Cerebellar nuclear complex (tissue), 1 donor: ENCODE results near the gene DENND2A.
"Not testable (repeated sequence)": the region's sequence is repeated elsewhere in the genome, so short reads cannot be mapped to it uniquely, and the experiment has no call there.

Experiments used
- DNase-seq, 2 experiments: peaks; one replicate each; lab custom pipeline; 2025; lab: John Stamatoyannopoulos, UW

DENND2A gene

DNA sequence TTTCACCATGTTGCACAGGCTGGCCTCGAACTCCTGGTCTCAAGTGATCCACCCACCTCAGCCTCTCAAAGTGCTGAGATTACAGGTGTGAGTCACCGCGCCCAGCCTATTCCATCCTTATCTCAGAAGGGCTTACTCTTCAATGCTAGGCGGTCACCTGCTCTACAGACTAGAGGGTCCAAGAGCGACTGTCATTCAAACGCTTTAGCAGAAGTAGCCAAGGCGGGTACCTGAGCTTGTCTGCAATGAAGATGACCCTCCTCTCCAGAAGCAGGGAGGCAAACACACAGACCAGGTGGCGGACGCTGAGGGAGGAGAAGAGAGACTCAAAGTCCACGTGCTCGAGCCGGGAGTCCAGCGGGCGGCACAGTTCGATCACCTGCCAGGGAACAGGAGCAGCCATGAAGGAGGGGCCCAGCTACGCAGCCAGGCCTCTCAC is 96.2 kb downstream of the DENND2A start:
- no peak for DNase-seq

DNA sequence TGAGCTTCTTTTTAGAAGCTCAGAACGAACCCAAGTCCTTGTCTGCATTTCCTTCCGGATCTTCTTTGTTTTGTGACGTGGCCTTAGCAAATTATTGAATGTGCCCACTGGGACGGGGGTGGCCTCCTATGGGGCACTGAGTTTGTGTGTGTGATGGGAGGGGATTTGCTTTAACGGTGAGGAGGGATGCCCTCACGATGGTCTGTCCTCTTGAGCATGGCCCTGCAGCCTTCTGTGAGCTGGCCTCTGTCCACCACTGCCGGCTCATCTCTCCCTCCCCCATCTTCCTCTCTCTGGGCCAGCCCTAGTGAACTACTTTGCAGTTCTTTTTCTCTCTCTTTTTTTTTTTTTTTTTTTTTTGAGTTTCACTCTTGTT is 98.4 kb downstream of the DENND2A start:
- DNase-seq = no peak

GRCh38 chr7:140541513-140542227 is 98.9 kb downstream of the DENND2A start:
- no peak for DNase-seq

DNA sequence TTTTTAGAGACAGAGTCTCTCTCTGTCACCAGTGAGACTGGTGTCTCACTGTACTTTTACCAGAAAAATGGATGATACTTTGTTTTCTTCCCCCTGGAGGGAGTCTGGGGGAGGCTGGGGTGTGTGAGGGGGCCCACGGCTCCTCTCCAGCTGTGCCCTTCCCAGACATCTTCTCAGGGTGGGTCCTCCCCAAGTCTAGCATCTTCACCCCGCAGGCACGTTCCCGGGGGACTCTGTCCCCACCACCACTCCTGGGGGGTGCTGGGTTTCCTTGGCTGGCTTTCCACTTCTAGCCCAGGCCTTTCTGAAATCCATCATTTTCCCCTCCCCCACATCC is 99.5 kb downstream of the DENND2A start:
- no peak for DNase-seq

DNA sequence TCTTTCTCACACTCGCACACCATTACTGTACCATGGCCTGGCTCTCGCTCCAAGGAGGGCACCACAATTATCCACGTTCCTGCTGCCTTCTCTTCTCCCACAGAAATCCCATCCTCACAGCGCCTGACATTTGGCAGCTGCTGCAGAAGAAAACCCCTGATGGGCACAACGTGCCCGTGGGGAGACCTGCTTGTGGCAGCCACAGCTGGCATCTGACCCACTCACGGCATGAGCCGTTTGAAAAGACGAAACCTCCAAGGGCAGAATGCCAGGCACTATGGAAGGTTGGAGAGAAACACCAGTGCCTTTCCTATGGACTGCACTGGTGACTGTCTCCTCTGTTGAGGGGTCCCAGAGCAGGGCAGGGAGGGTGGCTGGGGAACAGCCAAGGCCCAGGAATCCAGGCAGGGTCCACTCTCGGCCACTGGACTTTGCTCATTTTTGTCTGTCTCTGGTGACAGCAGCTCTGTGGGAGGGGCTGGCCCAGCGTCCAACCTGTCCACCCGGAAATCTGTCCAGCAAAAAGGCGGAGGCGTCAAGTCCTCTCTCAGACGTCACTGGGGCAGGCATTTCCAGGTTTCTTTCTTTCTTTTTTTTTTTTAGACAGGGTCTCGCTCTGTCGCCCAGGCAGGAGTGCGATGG is 100.4 kb downstream of the DENND2A start:
- DNase-seq = no peak

- no peak for DNase-seq
Observed at GRCh38 chr7:140539461-140539860, 101.2 kb downstream of the DENND2A start.

GRCh38 chr7:140537750-140538482 is 102.7 kb downstream of the DENND2A start:
- DNase-seq = no peak

GRCh38 chr7:140534743-140535142 is 105.9 kb downstream of the DENND2A start:
- DNase-seq = no peak

GRCh38 chr7:140533394-140533872 is 107.2 kb downstream of the DENND2A start:
- no peak for DNase-seq

DNA sequence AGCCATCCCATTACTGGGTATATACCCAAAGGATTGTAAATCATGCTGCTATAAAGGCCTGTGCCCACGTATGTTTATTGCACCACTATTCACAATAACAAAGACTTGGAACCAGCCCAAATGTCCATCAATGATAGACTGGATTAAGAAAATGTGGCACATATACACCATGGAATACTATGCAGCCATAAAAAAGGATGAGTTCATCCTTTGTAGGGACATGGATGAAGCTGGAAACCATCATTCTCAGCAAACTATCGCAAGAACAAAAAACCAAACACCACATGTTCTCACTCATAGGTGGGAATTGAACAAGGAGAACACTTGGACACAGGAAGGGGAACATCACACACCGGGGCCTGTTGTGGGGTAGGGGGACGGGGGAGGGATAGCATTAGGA is 111.2 kb downstream of the DENND2A start:
- not testable (repeated sequence) for DNase-seq

- no peak for DNase-seq
Observed at GRCh38 chr7:140526787-140527664, 113.6 kb downstream of the DENND2A start.

DNA sequence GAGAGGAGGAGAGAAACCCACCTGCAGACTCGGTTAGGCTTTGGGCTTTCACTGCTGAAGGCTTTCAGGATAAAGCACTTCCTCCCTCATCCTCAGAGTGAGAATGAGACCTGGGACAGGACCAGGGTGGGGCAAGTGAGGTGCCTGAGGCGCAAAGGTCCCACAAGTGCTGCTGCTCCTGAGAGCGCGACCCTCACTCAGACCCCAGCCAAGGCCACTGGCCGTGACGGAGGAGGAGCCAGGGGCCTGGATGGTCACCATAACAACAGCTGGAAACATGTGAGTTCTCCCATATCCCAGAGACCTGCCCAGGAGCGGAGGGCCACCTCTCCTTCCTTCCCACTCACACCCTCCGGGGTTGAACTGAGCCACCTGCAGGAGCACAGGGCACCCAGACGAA is 114.4 kb downstream of the DENND2A start:
- no peak for DNase-seq

DNA sequence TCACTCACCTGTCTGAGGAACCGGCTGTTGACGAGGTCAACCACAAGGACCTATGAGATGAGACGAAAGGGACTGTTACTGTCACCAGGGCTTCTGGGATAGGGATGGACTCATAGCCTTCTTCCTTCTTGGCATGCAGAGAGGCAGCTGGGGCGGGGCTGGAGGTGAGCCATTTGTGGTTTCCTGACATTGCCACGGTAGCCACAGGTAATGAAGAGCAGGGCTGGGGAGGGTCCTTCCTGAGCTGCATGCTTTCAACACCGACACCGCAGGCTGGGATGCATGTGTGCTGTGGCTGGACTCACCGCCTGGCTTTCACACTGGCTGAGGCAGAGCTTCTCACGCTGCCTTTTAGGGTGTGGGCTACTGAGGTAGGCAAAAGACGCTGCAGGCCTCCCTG is 114.9 kb downstream of the DENND2A start:
- DNase-seq = no peak

GRCh38 chr7:140521421-140521820 is 119.2 kb downstream of the DENND2A start:
- no peak for DNase-seq

DNA sequence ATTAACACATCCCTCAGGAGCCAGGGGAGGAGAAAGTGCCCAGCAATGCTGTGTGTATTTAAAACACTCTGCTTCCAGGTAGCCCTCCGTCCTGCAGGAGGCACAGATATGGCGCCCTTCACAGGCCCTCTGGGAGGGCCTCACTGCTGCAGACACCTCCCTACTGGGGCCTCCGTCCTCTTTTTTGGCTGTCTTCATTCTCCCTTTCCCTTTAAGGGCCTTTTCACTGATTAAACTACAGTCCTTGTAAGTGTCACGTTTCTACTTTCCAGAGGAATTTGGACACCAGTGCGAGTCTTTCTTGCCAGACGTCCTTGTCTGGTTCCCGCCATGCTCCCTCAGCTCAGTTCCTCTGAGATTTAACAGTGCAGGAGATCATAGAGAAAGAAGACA is 121.6 kb downstream of the DENND2A start:
- no peak for DNase-seq

- DNase-seq = no peak
Observed at GRCh38 chr7:140518370-140519006, 122.1 kb downstream of the DENND2A start.

- peak in 1 of 2 experiments; percentile 69 for DNase-seq
Observed at GRCh38 chr7:140517546-140518369, 122.9 kb downstream of the DENND2A start.

DNA sequence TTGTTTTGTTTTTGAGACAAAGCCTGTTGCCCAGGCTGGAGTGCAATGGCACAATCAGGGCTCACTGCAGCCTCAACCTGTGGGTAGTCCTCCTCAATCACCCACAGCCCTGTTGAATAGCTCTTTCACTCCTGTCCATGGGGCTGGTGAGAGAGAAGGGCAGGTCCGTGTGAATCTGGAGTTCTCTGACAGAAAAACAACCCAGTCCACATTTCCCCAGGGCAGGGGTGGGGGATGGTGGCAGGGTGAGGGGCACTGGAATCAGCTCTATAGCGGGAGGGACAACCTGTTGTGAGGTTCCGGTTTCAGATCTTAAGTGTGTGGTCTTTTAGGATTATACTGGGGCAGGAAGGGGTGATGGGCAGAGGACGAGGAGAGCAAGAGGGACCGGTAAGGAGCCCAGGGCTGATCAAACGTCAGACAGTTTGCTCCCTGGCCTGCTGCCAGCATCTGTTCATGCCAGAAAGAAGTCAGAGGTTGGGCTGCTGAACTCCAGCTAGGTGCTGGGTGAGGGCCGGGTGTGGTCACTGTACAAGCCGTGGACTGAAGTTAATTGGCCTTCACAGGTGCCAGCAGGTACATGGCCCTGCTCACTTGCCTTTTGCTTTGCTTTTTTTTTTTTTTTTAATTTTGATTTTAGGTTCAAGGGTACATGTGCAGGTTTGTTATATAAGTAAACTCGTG is 128.2 kb downstream of the DENND2A start:
- no peak for DNase-seq

DNA sequence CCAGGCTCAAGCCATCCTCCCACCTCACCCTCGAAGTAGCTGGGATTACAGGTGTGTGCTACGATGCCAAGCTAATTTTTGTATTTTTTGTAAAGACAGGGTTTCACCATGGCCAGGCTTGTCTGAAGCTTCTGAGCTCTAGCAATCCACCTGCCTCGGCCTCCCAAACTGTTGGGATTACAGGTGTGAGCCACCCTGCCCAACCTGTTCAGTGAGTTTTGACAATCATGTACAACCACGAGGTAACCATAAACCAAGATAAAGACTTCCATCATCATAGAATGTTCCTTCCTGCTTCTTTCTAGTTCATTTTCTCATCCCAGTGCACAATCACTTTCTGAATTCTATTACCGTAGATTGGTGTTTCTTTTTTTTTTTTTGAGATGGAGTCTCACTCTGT is 130.8 kb downstream of the DENND2A start:
- DNase-seq = no peak

DNA sequence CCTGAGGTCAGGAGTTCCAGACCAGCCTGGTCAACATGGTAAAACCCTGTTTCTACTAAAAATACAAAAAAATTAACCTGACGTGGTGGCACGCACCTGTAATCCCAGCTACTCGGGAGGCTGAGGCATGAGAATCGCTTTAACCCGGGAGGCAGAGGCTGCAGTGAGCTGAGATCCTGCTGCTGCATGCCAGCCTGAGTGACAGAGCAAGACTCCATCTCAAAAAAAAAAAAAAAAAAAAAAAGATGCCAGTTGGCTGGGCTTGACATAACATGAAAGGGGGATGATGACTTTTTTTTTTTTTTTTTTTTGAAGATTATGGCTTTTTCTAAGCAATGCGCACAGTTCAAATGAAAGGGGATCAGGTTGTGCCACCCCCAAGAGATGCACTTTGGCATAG is 133.1 kb downstream of the DENND2A start:
- DNase-seq = not testable (repeated sequence)
